A549 (cell line): Measurements from ENCODE around the gene HOXA10. TPM values are rescaled to one million over a fixed set of nuclear protein-coding genes. Genes with fewer than 3 reads are reported as not detected.

Experiments
- ATAC-seq, 2 experiments: fragments of 200-7000 bp in 1 of 2; fragments of >200 bp in 1 of 2; cut with Nextera tagmentation in 1 of 2; cut with Tn5 transposase in 1 of 2; 3 replicates each; pipeline versions ENCODE4 v1.8.0 to v1.9.1; 2018 to 2020; ENCODE audit warnings: mild to moderate bottlenecking in 1 of 2, moderate library complexity in 1 of 2
- CTCF ChIA-PET: fragments of 300-600 bp; sonication (Branson Sonifier 250); formaldehyde crosslinking; extraction: SDS; loops from one replicate; lab custom pipeline; 2021; ENCODE audit warnings: antibody characterized with exemption, inconsistent platforms; lab: Yijun Ruan, JAX
- POLR2A ChIA-PET: fragments of 350-600 bp; formaldehyde crosslinking; extraction: SDS; loops from one replicate; lab custom pipeline; 2021; ENCODE audit warnings: antibody characterized with exemption, inconsistent platforms; lab: Yijun Ruan, JAX
- DNase-seq, 2 experiments: peaks; one replicate each; pipeline versions ENCODE4 v3.0.0 to v3.0.0-alpha.2; 2011 to 2016; ENCODE audit warnings: low read depth in 1 of 2, low spot score in 1 of 2
- FAIRE-seq: peaks from 2 replicates; lab custom pipeline; 2011; peaks lifted over from hg19 to GRCh38; lab: Jason Lieb, UNC
- H3K27ac ChIP-seq, 2 experiments: fragments of >200 bp; sonication (Bioruptor Twin); formaldehyde crosslinking; 3 replicates each; pipeline ENCODE4 v1.5.1; 2016 to 2017
- H3K4me1 ChIP-seq: fragments of >200 bp; sonication (Bioruptor Twin); formaldehyde crosslinking; 3 replicates; pipeline ENCODE4 v1.6.1; 2016
- H3K4me2 ChIP-seq: fragments of >200 bp; sonication (Bioruptor Twin); formaldehyde crosslinking; 3 replicates; pipeline ENCODE4 v1.6.1; 2016
- H3K4me3 ChIP-seq: fragments of >200 bp; sonication (Bioruptor Twin); formaldehyde crosslinking; 3 replicates; pipeline ENCODE4 v1.5.1; 2016
- H3K9me3 ChIP-seq: fragments of >200 bp; sonication (Bioruptor Twin); formaldehyde crosslinking; 3 replicates; pipeline ENCODE4 v1.6.1; 2016
- CBX2 ChIP-seq: fragments of 200-600 bp; sonication (generic); IDR thresholded peaks from 2 replicates; pipeline ENCODE4 v1.6.1; 2016; ENCODE audit warnings: low read depth, mild to moderate bottlenecking, borderline replicate concordance
- CBX8 ChIP-seq: fragments of 200-600 bp; sonication (generic); IDR thresholded peaks from 2 replicates; pipeline ENCODE4 v1.6.1; 2016
- CHD4 ChIP-seq: fragments of 200-600 bp; sonication (generic); IDR thresholded peaks from 2 replicates; pipeline ENCODE4 v1.6.1; 2016; ENCODE audit warnings: antibody characterized with exemption, mild to moderate bottlenecking, borderline replicate concordance
- E2F6 ChIP-seq: IDR thresholded peaks from 2 replicates; pipeline ENCODE4 v1.6.1; 2012; ENCODE audit warnings: low read depth, borderline replicate concordance
- ESRRA ChIP-seq: fragments of 150-350 bp; IDR thresholded peaks from 2 replicates; pipeline ENCODE4 v1.6.1; 2014; ENCODE audit warnings: mild to moderate bottlenecking, low read length, borderline replicate concordance
- FOSB ChIP-seq: fragments of 250-450 bp; sonication (Bioruptor Pico); IDR thresholded peaks from 2 replicates; pipeline ENCODE4 v1.5.0; 2020; ENCODE audit warnings: mild to moderate bottlenecking, moderate library complexity
- HEYL ChIP-seq: fragments of 250-450 bp; sonication (Bioruptor Pico); IDR thresholded peaks from 2 replicates; pipeline ENCODE4 v1.8.0; 2021; ENCODE audit warnings: mild to moderate bottlenecking, moderate library complexity
- HOXB5 ChIP-seq: fragments of 250-450 bp; sonication (Bioruptor Pico); IDR thresholded peaks from 2 replicates; pipeline ENCODE4 v1.5.0; 2020; ENCODE audit warnings: mild to moderate bottlenecking, moderate library complexity
- KDM1A ChIP-seq: fragments of 200-600 bp; sonication (generic); IDR thresholded peaks from 2 replicates; pipeline ENCODE4 v1.6.1; 2016; ENCODE audit warnings: low read depth, mild to moderate bottlenecking
- KDM5A ChIP-seq: fragments of 200-600 bp; sonication (generic); IDR thresholded peaks from 2 replicates; pipeline ENCODE4 v1.6.1; 2016; ENCODE audit warnings: antibody characterized with exemption, mild to moderate bottlenecking
- MAFK ChIP-seq: fragments of 450-650 bp; IDR thresholded peaks from 2 replicates; pipeline ENCODE4 v1.6.1; 2014; ENCODE audit not compliant: partially characterized antibody
- NFE2L2 ChIP-seq: fragments of 150-350 bp; conservative IDR thresholded peaks from 2 replicates; pipeline ENCODE4 v1.6.1; 2014; ENCODE audit warnings: low read length
- POLR2A ChIP-seq: IDR thresholded peaks from 2 replicates; pipeline ENCODE4 v1.6.1; 2012; ENCODE audit warnings: mild to moderate bottlenecking, low read length
- TFCP2L1 ChIP-seq: fragments of 250-450 bp; sonication (Bioruptor Pico); IDR thresholded peaks from 2 replicates; pipeline ENCODE4 v1.5.0; 2021; ENCODE audit warnings: mild to moderate bottlenecking
- TP53 ChIP-seq: fragments of 250-450 bp; sonication (Bioruptor Pico); IDR thresholded peaks from 2 replicates; pipeline ENCODE4 v1.5.0; 2021; ENCODE audit warnings: mild to moderate bottlenecking, moderate library complexity
- ZFP36 ChIP-seq: fragments of 450-650 bp; IDR thresholded peaks from 2 replicates; pipeline ENCODE4 v1.6.1; 2014; ENCODE audit warnings: borderline replicate concordance; ENCODE audit not compliant: partially characterized antibody
- WGBS: methylation state at CpG from one replicate; pipeline ENCODE4 v1.1.6; 2017; ENCODE audit errors: missing lambda C conversion rate; 5-methylcytosine and 5-hydroxymethylcytosine counted together
- polyA plus RNA-seq, 4 experiments: library from polyadenylated mRNA; depleted of rRNA in 3 of 4; stranded (reverse); fragments of >200 nt; fragmentation: RNase III in 1 of 4; extraction: RNeasy Plus Mini Kit Qiagen cat#74134 plus additional on column Dnase treatment in 1 of 4; gene quantifications; 2 replicates in 3 of 4; 3 replicates in 1 of 4; pipeline ENCODE4 v1.2.3, GENCODE V29; 2011 to 2017
- TF ChIP-seq, protein P1 (sequence below): fragments of 200-600 bp; sonication (generic); IDR thresholded peaks from 2 replicates; pipeline ENCODE4 v1.6.1; 2016; ENCODE audit warnings: antibody characterized with exemption, mild to moderate bottlenecking, moderate library complexity
- TF ChIP-seq, protein P2 (sequence below): fragments of >200 bp; sonication (Bioruptor Twin); formaldehyde crosslinking; IDR thresholded peaks from 3 replicates; pipeline ENCODE4 v1.6.1; 2016

HOXA10 gene
- polyA plus RNA-seq, 2 of the 4 experiments (the other 2 are of a cell fraction): 5.2 to 7.7 TPM

DNA sequence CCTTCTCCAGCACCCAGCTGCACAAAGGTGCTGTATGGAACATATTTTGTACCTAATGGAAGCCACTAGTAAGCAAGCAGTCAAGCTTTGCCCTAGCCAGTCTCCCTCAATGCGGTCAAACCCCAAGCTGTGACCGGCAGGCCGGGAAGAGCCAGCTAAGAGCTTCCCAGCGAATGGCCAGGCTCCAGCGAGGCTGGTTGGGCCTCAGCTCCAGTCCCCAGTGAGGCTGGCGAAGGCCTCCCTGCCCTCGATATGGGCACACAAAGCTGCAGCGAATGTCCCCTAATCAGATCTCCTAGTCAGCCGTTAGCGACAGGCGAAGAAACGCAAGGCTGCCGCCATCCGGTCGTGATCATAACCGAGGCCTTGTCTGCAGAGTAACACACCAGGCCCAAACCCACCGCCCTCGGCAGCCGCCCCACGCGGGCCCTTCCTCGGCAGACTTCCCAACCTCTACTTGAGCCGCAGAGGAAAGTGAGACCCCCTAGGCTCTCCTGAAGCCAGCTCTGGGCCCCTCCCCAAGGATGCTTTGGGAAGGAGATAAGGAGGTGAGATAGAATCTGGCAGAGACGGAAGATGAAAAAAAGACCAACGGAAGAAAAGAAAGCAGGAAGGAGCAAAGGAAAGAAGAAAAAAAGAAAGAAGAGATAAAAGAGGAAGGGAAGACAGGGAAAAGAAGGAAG lies 5.7 kb downstream of the HOXA10 start:
- TF ChIP-seq E2F6 (no peak), CBX8 (no peak), HOXB5 (CRISPR knock-in tag) (no peak), FOSB (CRISPR knock-in tag) (no peak), KDM5A (no peak), TFCP2L1 (CRISPR knock-in tag) (no peak), HEYL (CRISPR knock-in tag) (no peak), ZFP36 (no peak), CBX2 (no peak), KDM1A (no peak)
- TF ChIP-seq, protein P1, sequence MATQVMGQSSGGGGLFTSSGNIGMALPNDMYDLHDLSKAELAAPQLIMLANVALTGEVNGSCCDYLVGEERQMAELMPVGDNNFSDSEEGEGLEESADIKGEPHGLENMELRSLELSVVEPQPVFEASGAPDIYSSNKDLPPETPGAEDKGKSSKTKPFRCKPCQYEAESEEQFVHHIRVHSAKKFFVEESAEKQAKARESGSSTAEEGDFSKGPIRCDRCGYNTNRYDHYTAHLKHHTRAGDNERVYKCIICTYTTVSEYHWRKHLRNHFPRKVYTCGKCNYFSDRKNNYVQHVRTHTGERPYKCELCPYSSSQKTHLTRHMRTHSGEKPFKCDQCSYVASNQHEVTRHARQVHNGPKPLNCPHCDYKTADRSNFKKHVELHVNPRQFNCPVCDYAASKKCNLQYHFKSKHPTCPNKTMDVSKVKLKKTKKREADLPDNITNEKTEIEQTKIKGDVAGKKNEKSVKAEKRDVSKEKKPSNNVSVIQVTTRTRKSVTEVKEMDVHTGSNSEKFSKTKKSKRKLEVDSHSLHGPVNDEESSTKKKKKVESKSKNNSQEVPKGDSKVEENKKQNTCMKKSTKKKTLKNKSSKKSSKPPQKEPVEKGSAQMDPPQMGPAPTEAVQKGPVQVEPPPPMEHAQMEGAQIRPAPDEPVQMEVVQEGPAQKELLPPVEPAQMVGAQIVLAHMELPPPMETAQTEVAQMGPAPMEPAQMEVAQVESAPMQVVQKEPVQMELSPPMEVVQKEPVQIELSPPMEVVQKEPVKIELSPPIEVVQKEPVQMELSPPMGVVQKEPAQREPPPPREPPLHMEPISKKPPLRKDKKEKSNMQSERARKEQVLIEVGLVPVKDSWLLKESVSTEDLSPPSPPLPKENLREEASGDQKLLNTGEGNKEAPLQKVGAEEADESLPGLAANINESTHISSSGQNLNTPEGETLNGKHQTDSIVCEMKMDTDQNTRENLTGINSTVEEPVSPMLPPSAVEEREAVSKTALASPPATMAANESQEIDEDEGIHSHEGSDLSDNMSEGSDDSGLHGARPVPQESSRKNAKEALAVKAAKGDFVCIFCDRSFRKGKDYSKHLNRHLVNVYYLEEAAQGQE: no peak
- ATAC-seq: no peak
- Histone ChIP-seq H3K27ac (no peak overlapping the region), H3K4me2 (no peak overlapping the region; the same call in 2 of the 3 replicates), H3K9me3 (no peaks in the 10 kb centered on the region), H3K4me3 (no peak overlapping the region), H3K4me1 (peaks cover 4% of the 10 kb centered on the region; the same call in 1 of the 3 replicates)
- 91% methylated on average over 24 of the region's 25 CpGs for WGBS
- POLR2A ChIA-PET: interaction anchor here (1.2 kb wide), 1 partner anchor 17 kb away, joined by 4 read pairs; no protein-coding TSS in a partner anchor
- CTCF ChIA-PET: interaction anchor here (0.7 to 4.5 kb wide), 6 partner anchors 8 to 806 kb away, joined by 3 to 33 read pairs (median 3); no protein-coding TSS in a partner anchor
- DNase-seq: no peak
- FAIRE-seq: no peak

GRCh38 chr7:27167916-27168264 lies 6.2 kb downstream of the HOXA10 start:
- WGBS: 84% methylated on average over 4 of the region's 4 CpGs
- H3K4me1 ChIP-seq: peaks cover 4% of the 10 kb centered on the region; the same call in 1 of the 3 replicates
- no peak for ATAC-seq
- no peak overlapping the region for H3K27ac ChIP-seq
- TF ChIP-seq CHD4 (no peak), ESRRA (no peak), TP53 (no peak), HEYL (CRISPR knock-in tag) (no peak), MAFK (no peak), NFE2L2 (no peak), E2F6 (no peak), POLR2A (no peak)
- TF ChIP-seq, protein P2, sequence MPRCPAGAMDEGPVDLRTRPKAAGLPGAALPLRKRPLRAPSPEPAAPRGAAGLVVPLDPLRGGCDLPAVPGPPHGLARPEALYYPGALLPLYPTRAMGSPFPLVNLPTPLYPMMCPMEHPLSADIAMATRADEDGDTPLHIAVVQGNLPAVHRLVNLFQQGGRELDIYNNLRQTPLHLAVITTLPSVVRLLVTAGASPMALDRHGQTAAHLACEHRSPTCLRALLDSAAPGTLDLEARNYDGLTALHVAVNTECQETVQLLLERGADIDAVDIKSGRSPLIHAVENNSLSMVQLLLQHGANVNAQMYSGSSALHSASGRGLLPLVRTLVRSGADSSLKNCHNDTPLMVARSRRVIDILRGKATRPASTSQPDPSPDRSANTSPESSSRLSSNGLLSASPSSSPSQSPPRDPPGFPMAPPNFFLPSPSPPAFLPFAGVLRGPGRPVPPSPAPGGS: no peak
- no peak overlapping the region for H3K4me3 ChIP-seq
- FAIRE-seq: no peak
- ChIA-PET CTCF (interaction anchor here (0.5 to 4.5 kb wide), 5 partner anchors 9 to 638 kb away, joined by 3 to 33 read pairs (median 4); no protein-coding TSS in a partner anchor), POLR2A (no interaction called here)
- no peak for DNase-seq
- no peaks in the 10 kb centered on the region for H3K9me3 ChIP-seq
- H3K4me2 ChIP-seq: no peak overlapping the region
